Mucosa of descending colon (tissue), 3 donors: ENCODE data around the gene RFC2. TPM values are rescaled to one million over a fixed set of nuclear protein-coding genes. Genes with fewer than 3 reads are reported as not detected.
A peak's percentile ranks its signal among the peaks of the same experiment; 100 is the strongest.

ENCODE experiments used
- ATAC-seq: fragments of 200-7000 bp; cut with Tn5 transposase; one replicate; pipeline ENCODE4 v1.9.1; 2020; ENCODE audit warnings: mild to moderate bottlenecking, moderate library complexity
- DNase-seq, 3 donors: peaks; one replicate each; pipeline ENCODE4 v3.0.0-alpha.2; 2020
- H3K36me3 ChIP-seq: fragments of 200-600 bp; one replicate; pipeline ENCODE4 v1.8.0; 2021; ENCODE audit warnings: low read depth, mild to moderate bottlenecking
- H3K4me1 ChIP-seq: fragments of 200-600 bp; one replicate; pipeline ENCODE4 v1.8.0; 2021; ENCODE audit warnings: low read depth, mild to moderate bottlenecking
- H3K4me3 ChIP-seq: fragments of 200-600 bp; one replicate; pipeline ENCODE4 v1.8.0; 2021; ENCODE audit warnings: mild to moderate bottlenecking
- H3K9me3 ChIP-seq: fragments of 200-600 bp; one replicate; pipeline ENCODE4 v1.8.0; 2021; ENCODE audit warnings: mild to moderate bottlenecking
- intact Hi-C, 2 donors: fragments of 100-400 bp; cut with DNase I in 1 of 2; cut with micrococcal nuclease in 1 of 2; formaldehyde crosslinking; loops; one replicate each; pipeline versions ENCODE4 v1.11.0 to v1.11.1; 2022; cut with DNase I, micrococcal nuclease
- total RNA-seq, 3 donors: library from RNA; stranded (reverse); fragmentation: NEBNext Ultra II Directional in 2 of 3; extraction: Animal tissue kit (Norgen Biotek cat#: 25700) in 2 of 3; gene quantifications; one replicate each; pipeline versions ENCODE4 v1.2.1 to v1.2.4, GENCODE V29; 2021 to 2023
- TF ChIP-seq, protein P1 (sequence below): fragments of 200-600 bp; IDR thresholded peaks from one replicate; pipeline ENCODE4 v1.8.0; 2022; ENCODE audit warnings: antibody characterized with exemption, mild to moderate bottlenecking
- donor health status: DM: no; HTN: no; CAD: no; lungs with moderate emphysema.
- donor health status: DM: no; HTN: no; CAD: no.
- donor health status: DM: no; HTN: yes; CAD: no.

Gene RFC2
- total RNA-seq, 3 donors from 2014 or later: 14.8 to 23.7 (median 15.9) TPM

DNA sequence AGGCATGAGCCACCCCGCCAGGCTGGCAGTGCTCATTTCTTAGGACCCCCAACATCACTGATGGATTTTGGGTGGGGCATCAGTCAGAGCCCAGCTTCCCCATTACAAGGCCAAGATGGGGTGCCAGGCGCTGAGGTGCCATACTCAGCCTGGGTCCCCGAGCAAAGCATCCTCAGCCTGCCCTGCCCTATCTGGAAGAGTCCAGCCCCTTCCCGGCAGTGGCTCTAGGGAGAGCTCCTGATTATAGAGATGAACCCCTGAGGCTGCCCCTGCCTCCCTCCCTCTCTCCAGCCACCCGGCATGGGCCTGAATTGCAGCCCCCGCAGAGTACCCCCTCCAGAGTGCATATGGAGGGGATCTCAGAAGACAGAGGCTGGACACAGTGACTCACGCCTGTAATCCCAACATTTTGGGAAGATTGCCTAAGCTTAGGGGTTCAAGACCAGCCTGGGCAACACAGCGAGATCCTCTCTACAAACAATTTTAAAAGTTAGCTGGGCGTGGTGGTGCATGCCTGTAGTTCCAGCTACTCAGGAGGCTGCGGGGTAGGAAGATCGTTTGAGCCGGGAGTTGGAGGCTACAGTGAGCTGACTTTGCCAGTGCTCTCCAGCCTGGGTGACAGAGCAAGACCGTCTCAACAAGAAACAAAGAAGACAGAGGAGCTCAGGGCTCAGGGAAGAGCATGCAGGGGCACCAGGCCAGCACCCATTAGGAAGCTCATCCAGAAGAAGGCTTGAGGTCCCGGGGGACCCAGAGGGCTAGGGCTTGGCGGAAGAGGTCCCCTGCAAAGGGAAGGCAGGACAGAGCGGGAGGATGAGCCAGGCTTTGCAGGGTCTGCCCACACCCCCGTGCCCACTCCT lies 31.1 kb downstream of the RFC2 start:
- H3K36me3 ChIP-seq: no peaks in the 10 kb centered on the region
- H3K9me3 ChIP-seq: no peaks in the 10 kb centered on the region
- ATAC-seq: no peak
- intact Hi-C loops: no loop called here
- DNase-seq: peak in 1 of 3 donors; percentile 11
- H3K4me3 ChIP-seq: no peak overlapping the region
- no peaks in the 10 kb centered on the region for H3K4me1 ChIP-seq
- TF ChIP-seq, protein P1, sequence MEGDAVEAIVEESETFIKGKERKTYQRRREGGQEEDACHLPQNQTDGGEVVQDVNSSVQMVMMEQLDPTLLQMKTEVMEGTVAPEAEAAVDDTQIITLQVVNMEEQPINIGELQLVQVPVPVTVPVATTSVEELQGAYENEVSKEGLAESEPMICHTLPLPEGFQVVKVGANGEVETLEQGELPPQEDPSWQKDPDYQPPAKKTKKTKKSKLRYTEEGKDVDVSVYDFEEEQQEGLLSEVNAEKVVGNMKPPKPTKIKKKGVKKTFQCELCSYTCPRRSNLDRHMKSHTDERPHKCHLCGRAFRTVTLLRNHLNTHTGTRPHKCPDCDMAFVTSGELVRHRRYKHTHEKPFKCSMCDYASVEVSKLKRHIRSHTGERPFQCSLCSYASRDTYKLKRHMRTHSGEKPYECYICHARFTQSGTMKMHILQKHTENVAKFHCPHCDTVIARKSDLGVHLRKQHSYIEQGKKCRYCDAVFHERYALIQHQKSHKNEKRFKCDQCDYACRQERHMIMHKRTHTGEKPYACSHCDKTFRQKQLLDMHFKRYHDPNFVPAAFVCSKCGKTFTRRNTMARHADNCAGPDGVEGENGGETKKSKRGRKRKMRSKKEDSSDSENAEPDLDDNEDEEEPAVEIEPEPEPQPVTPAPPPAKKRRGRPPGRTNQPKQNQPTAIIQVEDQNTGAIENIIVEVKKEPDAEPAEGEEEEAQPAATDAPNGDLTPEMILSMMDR: no peak

DNA sequence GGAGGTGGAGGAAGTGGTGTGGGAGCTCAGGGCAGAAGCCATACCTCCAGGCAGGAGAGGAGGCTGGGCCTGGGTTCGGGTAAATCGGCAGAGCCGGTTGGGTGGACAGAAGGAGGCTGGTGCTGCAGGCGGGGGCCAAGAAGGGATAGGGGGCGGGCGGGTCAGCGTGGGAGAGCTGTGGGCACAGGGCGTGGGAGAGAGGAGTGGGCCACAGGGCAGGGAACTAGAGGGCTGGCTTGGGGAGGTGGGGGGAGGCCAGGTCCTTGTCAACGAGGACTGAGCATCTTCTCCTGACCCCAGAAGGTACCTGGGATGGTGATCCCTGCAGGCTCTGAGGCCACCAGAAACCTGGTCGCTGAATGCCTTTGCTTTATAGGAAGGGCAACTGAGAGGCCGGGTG lies 32.5 kb downstream of the RFC2 start:
- H3K4me3 ChIP-seq: no peak overlapping the region
- no peak for DNase-seq
- intact Hi-C loops: no loop called here

DNA sequence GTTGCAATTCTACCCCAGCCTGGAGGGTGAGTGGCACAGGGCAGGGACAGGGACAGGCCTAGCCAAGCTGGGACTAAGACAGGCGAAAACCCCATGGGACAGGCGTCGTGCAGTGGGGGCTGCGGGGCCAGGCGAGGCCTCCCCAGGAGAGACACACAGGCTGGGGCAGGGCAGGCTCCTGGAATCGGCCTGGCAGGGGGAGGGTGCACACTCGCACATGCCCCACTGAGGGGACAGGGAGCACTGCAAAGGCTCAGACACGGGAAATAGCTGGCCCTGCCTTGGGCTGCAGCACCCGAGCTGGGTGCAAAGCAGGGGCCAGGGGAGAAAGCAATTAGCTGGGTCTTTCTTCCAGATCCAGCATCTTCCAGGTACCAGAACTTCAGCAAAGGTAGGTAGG lies 34.0 kb downstream of the RFC2 start:
- peak in 1 of 3 donors; percentile 12 for DNase-seq
- Histone ChIP-seq H3K4me1 (no peaks in the 10 kb centered on the region), H3K4me3 (no peak overlapping the region), H3K36me3 (no peaks in the 10 kb centered on the region), H3K9me3 (no peaks in the 10 kb centered on the region)
- ATAC-seq: no peak
- intact Hi-C loops: no loop called here
- TF ChIP-seq, protein P1: no peak

More for the DNA sequence above, 32.5 kb downstream of the RFC2 start:
- TF ChIP-seq, protein P1: no peak
- ATAC-seq: no peak
- Histone ChIP-seq H3K9me3 (no peaks in the 10 kb centered on the region), H3K4me1 (no peaks in the 10 kb centered on the region), H3K36me3 (no peaks in the 10 kb centered on the region)

DNA sequence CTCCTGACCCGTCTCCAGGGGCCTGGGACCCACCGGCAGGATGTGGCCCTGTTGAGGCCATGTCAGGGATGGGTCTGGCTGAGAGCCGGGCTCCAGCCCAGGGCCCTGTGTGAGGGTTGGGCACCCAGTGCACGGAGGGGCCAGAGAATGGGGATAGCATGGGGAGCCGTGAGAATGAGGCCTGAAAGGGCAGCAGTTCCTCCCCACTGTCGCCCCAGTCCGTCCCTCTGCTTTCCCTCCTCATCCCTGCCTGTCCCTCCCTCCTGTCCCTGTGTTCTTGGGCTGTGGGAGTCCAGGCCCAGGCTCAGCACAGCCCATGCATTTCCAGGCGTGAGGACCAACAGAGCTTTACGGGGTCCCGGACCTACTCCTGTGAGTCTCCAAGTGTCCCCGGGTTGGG lies 34.8 kb downstream of the RFC2 start:
- Histone ChIP-seq H3K9me3 (no peaks in the 10 kb centered on the region), H3K36me3 (no peaks in the 10 kb centered on the region), H3K4me1 (no peaks in the 10 kb centered on the region), H3K4me3 (no peak overlapping the region)
- intact Hi-C loops: no loop called here
- no peak for ATAC-seq
- no peak for DNase-seq
- TF ChIP-seq, protein P1: no peak

DNA sequence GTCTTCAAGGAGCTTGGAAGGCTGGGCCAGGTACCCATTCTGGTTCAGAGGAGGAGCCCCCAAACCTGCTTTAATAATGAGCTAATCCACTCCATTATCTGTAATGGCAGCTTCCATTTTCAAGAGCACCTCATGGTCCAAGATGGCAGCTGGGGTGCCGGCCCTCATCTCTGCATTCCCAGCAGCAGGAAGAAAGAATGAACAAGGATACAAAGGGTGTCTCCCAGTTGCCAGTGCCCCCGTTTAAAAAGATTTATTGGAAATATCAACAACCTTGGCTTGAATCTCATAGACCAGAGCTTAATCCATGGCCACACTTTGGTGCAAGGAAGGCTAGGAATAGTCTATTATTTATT lies 35.9 kb downstream of the RFC2 start:
- TF ChIP-seq, protein P1: no peak
- Histone ChIP-seq H3K9me3 (no peaks in the 10 kb centered on the region), H3K4me1 (no peaks in the 10 kb centered on the region), H3K4me3 (no peak overlapping the region), H3K36me3 (no peaks in the 10 kb centered on the region)
- ATAC-seq (no peak), DNase-seq (no peak)
- intact Hi-C loops: no loop called here
